ENCODE data around the gene PRIMA1. TPM values are rescaled to one million over a fixed set of nuclear protein-coding genes. Genes with fewer than 3 reads are reported as not detected.

PRIMA1 gene
- total RNA-seq, 1 experiment from 2014 or later, result 2.3 TPM

DNA sequence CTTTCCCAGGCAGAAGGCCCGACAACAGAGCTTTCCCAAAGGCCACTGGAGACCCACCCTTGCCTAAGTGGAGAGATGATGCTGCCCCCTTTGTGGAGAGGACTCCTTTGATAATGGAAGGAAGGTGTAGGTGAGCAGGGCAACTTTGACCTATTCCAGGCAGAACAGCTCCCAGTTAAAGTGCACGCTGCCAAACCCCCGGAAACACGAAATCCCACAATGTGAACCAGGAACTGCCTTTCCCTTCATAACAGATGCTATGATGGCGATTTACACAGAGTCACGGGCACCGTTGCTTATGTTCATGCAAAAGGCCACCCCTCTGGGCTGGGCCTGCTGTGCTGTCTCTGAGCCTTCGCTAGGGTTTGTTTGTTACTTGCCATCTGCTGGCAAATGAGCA, 34.6 kb downstream of the PRIMA1 start:
- H4K91ac ChIP-seq (ENCODE audit: insufficient read length, low read depth, low read length), result no peak overlapping the region
- Mint-ChIP-seq H3K36me3 (ENCODE audit: insufficient read depth in 1 of 3, low read depth in 3 of 3) (no peaks in the 10 kb centered on the region), H3K4me3 (no peak overlapping the region)

More for the DNA sequence above, 34.6 kb downstream of the PRIMA1 start:
- Histone ChIP-seq H2BK12ac (ENCODE audit: insufficient read length, low read depth, low read length) (no peak overlapping the region), H2BK20ac (ENCODE audit: low read depth, low read length, poor library complexity, severe bottlenecking) (no peak overlapping the region), H3K4me1 (ENCODE audit: insufficient read depth, low read length) (no peaks in the 10 kb centered on the region), H3K23ac (ENCODE audit: insufficient read length, low read depth, low read length) (no peak overlapping the region), H2BK120ac (ENCODE audit: low read depth, low read length, poor library complexity, severe bottlenecking) (no peak overlapping the region), H4K20me1 (ENCODE audit: control insufficient read depth, insufficient read depth, insufficient read length) (no peaks in the 10 kb centered on the region), H3K79me1 (ENCODE audit: insufficient read depth, low read depth, low read length, poor library complexity, severe bottlenecking) (no peaks in the 10 kb centered on the region), H4K8ac (replicated peaks; ENCODE audit: insufficient read length, low read depth, low read length) (no peak overlapping the region), H3K4ac (ENCODE audit: low read depth, low read length) (no peak overlapping the region), H2AK5ac (ENCODE audit: insufficient read length, low read length) (no peak overlapping the region), H3K23me2 (ENCODE audit: insufficient read length, low read depth, low read length, poor library complexity, severe bottlenecking) (no peaks in the 10 kb centered on the region), H3K9me3 (ENCODE audit: control insufficient read depth, low read depth, low read length) (no peaks in the 10 kb centered on the region), H3T11ph (ENCODE audit: low read length) (no peak overlapping the region), H3K56ac (ENCODE audit: insufficient read length, low read depth, low read length) (no peak overlapping the region), H3K18ac (ENCODE audit: insufficient read length, low read depth, low read length) (no peak overlapping the region), H3K79me2 (ENCODE audit: insufficient read depth, low read length) (no peaks in the 10 kb centered on the region), H4K5ac (ENCODE audit: insufficient read length, low read depth, low read length) (no peak overlapping the region), H3K4me2 (ENCODE audit: insufficient read depth, insufficient read length, low read length) (no peak overlapping the region), H3K14ac (ENCODE audit: insufficient read depth, low read length) (no peak overlapping the region), H2AFZ (ENCODE audit: low read length) (no peak overlapping the region), H3K27me3 (ENCODE audit: insufficient read depth, low read length) (no peaks in the 10 kb centered on the region), H3K27ac (ENCODE audit: insufficient read length, low read depth, low read length) (no peak overlapping the region), H3K9ac (ENCODE audit: extremely low read depth, insufficient read length, low read length) (no peak overlapping the region), H2BK15ac (ENCODE audit: low read depth, low read length) (no peak overlapping the region), H2BK5ac (ENCODE audit: insufficient read length, low read length) (no peak overlapping the region)
- Mint-ChIP-seq H3K9me3 (no peaks in the 10 kb centered on the region), H3K27ac (no peak overlapping the region), H3K4me1 (peaks cover 8 to 9% of the 10 kb centered on the region in 2 experiments), H3K27me3 (ENCODE audit: low read depth) (peaks cover 1% of the 10 kb centered on the region; the same call in 1 of the 2 replicates)
- WGBS (ENCODE audit: extremely low coverage, insufficient read length, low lambda C conversion rate), result no CpG with 5 or more reads among the region's 8 CpGs
- DNase-seq, result no peak
- TF ChIP-seq, protein P1, sequence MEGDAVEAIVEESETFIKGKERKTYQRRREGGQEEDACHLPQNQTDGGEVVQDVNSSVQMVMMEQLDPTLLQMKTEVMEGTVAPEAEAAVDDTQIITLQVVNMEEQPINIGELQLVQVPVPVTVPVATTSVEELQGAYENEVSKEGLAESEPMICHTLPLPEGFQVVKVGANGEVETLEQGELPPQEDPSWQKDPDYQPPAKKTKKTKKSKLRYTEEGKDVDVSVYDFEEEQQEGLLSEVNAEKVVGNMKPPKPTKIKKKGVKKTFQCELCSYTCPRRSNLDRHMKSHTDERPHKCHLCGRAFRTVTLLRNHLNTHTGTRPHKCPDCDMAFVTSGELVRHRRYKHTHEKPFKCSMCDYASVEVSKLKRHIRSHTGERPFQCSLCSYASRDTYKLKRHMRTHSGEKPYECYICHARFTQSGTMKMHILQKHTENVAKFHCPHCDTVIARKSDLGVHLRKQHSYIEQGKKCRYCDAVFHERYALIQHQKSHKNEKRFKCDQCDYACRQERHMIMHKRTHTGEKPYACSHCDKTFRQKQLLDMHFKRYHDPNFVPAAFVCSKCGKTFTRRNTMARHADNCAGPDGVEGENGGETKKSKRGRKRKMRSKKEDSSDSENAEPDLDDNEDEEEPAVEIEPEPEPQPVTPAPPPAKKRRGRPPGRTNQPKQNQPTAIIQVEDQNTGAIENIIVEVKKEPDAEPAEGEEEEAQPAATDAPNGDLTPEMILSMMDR (conservative IDR thresholded peaks at IDR 0.05), result no peak

Measured in H9 (cell line).